HG03025 (cell line): ENCODE measurements around the gene TMEM218.

Experiments used
- ATAC-seq: cut with Tn5 transposase; IDR thresholded peaks from one replicate; pipeline ENCODE4 v1.9.1; 2021; ENCODE audit warnings: mild to moderate bottlenecking, moderate library complexity; ENCODE audit not compliant: unreplicated experiment, low FRiP score

TMEM218 gene

DNA sequence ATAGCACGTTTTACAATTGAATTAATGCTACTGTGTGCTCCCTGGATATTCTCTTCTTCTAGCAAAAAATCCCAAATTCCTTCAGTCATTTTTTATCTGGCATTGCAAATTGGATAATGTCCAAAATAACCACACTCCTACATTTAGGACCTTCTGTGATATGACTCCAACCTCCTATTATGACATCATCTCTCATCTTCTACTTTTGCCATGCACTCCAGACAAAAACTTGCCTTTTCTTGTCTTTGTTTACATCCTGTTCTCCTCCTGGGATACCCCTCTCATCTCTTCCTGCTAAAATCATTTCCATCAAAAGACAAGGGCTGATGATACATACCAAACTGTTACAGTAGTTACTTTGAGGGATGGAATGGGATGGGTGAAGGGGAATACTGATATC, 20.6 kb upstream of the TMEM218 start:
- no peak for ATAC-seq

DNA sequence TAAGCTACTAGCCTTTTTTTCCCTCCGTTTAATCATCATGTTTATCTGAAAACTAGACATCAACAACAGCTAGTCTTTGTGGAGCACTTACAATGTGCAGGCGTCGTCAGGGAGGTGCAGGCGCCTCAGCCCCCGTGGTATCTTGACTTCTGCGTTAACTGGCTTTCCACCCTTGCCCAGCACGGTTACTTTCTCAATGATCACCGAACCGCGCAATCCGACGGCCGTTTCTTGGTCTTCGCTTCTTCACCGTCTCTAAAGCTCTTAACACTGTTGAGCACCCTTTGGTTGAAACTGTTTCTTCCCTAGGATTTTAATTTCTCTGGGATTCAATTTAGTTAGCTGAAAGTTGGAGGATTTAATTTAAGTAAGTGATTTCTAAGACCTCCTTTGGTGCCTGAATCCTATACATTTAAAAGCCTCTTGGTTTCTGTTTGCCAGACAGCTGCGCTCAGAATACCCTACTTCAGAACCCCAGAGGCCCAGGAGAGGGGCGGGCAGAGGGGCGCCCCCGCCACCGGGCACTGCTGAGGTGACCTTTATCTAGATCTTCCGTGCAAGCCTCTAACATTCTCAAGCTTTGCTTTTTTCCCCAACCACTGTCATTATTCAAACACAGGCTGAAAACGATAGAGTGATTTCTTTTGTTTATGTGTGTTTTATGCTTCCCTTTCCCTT, 18.0 kb upstream of the TMEM218 start:
- ATAC-seq: no peak

DNA sequence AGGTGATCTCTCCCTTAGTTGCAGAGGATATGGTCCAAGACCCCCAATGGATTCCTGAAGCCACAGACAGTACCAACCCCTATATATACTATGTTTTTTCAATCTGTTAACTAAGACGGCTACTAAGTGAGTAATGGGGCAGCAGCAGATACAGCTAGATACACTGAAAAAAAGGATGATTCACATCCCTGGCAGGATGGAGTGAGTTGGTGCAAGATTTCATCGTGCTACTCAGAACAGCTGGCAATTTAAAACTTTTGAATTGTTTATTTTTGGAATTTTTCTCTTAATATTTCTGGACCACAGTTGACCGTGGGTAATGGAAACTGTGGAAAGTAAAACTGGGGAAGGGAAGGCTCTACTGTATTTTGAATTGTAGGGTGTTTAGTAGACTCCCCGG, 17.0 kb upstream of the TMEM218 start:
- no peak for ATAC-seq

DNA sequence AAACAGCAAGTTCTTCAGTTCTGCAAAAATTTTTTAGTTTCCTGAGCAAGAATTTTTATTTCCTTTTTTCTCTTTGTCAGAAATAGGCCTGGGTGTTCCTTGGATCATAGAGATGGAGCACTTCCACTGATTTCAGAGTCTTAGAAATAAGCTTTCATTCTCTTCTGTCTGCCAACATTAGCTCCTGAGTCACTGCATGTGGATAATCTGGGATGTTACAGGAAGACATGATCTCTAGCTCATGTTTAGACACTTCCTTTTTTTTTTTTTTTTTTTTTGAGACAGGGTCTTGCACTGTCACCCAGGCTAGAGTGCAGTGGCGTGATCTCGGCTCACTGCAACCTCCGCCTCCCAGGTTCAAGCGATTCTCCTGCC, 13.2 kb upstream of the TMEM218 start:
- no peak for ATAC-seq

DNA sequence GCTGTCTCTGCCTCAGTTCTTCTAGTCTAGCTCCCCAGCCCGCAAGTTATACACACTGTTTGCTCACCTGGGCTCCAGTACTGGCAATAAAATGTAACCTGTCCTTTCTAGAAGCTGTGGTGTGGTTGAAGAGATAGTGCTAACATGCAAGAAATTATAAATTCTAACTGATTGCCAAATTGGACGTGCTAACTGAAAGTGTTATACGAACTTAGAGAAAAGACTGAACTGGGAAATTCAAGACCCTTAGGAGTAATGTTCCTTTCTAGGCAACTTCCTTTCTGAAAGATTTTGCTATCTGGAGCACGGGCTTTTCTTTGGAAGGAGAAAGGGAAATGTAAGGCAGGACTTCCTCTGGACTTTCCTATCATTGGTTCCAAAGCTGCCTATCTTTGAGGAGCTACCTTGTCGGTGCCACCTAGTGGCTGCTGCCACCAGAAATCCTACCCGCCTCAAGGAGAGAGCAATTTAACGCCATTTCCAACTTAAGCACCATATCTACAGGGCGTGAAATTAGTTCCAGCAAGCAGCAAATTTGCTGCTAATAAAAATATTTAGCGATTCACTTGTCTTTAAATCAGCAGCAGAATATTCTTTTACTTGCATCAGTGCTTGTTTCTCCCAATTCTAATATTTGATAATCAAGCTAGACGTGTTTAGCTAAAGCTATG, 12.7 kb upstream of the TMEM218 start:
- ATAC-seq: peak; percentile 72

DNA sequence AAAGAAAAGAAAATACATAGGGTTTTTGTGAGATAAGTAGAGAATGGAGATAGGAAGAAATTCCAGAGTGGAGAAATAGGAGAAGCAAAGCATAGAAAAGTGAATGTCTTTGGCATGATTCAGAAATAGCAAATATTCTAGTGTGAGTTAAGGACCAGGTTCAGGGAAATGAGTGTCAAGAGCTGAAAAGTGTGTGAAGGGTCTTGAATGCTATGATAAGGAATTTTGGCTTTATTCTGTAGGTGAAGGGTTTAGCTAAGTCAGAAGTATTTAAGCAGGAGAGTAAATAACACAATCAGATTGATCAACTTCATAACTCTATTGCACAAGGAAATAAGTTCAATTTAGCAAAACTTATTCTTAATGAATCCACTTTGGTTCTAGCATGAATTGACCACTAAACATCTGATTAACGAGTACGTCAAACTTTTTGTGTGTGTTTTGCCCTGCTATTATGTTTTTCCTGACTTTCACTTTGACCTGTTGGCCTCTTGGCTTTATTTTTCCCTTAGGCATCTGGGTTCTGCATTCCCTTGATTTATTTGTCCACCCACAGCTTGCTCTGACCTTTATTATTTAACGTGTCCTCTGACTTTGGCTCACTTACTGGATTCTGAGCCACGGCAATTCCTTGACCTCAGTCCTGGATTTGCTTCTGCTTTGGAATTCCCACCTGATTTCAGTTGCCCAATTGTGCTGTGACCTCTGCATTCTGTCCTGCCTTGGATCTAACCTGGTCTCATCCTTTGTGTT, 11.9 kb upstream of the TMEM218 start:
- ATAC-seq: no peak

DNA sequence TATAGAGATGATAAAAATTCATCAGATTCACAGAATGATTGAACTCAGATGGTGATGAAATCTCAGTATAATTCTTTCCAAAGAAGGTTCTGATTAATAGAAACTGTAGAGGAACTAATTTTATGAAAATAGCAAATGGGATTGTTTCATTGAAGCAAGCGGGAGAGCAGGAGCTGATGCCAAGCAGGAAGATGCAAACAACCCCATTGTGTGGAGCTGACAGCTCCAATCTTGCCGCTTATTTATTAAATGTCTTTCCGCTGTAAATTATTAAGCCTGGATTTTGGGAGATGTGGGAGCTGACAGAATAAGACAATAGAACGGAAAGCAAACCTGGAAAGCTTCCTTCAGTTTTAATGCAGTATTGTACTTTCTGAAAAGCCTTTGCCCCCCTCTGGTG, 6.0 kb upstream of the TMEM218 start:
- no peak for ATAC-seq

DNA sequence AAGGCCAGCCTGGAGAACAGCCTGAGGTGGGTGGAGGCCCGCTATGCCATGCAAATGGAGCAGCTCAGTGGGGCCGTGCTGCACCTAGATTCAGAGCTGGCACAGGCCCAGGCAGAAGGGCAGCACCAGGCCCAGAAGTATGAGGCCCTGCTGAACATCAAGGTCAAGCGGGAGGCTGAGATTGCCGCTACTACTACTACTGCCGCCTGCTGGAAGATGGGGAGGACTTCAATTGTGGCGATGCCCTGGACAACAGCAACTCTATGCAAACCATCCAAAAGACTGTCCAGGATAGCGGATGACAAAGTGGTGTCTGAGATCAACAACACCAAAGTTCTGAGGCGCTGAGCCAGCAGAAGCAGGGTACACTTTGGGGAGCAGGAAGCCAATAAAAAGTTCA, 3.1 kb upstream of the TMEM218 start:
- no peak for ATAC-seq

DNA sequence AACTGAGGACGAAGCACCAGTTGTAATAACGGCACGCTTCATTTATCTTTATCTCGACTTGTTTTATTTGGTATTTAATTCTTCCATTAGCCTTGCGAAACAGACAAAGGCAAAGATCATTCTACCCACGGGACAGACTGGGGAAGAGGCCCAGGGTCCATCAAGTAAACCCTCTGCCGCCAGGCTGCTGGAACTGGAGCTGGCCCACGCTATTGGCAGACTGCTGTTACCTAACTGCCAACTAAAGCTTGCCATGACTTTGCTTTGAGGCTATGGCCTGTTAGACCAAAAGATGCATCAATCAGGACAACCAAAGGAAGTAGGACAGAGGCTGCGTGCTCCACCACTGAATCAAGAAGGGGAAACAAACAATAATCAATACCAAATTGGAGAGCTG, 780 bp upstream of the TMEM218 start:
- ATAC-seq: no peak

DNA sequence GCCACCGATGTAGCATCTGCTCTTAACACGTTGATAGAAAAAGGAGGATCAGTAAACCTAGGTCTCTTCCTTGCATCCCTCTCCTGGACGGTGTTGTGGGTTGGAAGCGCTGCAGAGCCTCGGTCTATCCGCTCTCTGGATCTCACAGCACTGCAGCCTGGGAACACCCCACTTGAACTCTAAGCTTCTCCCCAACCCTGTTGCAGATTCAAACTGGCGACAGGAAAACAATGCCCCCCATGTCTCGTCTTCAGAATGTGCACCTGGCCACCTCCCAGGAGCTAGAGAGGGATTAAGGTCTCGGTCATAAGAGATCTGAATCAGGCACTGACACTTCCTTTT, 454 bp downstream of the TMEM218 start:
- ATAC-seq: no peak

DNA sequence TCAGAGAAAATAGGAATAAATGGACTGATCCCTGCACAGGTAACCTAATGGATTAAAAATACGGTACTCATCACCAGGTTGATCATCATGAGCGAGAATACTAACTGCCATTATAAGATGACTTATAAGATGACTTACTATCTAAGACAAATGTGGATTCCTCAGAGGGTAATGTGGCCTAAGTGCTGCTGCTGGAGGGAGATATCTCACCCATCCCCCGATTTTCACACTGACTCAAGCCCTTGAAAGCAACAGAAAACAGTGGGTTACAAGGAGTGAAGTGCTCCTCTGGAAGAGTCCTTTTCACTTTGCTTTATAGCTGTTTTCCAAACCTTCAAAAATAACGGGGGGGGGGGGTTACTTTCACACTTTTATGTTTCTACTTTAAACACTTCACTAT, 920 bp downstream of the TMEM218 start:
- ATAC-seq: no peak

DNA sequence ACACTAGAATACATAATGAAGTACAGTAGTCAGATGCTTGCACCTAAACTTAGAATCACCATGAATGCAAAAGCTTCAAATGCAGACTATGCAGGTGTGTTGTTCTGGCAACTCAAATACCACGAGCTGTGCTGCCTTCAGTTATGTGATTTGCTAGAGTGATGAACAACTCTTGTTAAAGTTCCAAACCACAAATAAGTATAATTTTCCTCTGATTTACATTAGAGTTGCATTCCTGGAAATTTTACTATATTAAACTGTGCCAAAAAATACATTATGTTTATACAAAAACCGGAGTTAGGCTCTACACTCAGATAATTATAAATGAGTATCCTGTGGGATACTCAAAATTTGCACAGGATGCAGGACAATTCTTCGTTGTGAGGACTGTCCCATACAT, 3.0 kb downstream of the TMEM218 start:
- no peak for ATAC-seq

DNA sequence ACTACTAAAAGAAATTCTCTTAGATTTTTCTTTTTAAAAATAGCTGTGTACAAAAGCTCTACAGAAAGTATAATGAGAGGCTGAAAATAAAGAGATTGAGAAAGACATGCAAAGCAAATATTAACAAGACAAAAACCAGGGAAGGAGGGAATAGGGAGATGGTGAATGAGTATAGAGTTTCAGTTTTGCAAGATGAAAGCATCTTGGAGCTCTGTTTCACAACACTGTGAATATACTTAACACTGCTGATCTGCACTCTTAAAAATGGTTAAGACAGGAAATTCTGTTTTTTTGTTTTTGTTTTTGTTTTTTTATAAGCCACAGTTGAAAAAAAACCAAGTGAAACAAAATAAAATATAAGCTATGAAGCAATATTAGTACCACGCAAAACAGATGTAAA, 5.5 kb downstream of the TMEM218 start:
- ATAC-seq: no peak

DNA sequence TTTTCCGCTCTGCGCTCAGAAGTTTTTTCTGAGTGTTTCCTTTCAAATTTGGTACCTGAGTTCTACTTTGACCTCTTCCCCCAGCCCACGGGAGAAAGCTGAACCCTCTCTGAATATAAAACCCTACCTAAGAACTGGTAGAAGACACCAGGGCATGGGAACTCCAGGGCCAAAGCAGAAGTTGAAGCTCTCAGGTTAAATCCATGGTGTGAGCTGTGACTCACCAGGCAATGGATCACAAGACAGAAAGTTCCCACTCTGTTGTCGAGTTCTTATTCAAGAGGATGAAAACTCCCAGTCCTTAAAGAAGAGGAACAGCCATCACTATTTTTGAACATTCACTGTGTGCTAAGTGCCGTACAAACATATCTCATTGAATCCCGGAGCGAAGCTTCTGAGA, 8.9 kb downstream of the TMEM218 start:
- ATAC-seq: no peak

DNA sequence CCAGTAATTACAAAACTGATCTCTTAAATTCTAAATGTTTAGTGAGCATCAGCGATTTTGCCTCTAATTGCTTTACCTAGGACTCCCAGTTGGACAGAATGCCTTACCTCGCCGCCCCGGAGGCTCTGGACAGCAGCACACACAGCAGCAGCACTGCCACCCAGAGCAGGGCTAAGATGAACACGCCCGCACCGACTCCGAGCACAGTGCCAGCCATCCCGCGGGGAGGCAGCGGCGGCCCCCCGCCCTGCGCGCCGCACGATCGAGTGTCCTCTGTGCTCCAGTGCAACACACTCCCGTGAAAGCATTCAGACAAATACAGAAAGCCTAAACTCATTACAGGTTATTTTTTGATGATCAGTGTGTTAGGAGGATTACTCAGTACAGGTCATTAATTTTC, 9.4 kb downstream of the TMEM218 start:
- ATAC-seq: no peak

DNA sequence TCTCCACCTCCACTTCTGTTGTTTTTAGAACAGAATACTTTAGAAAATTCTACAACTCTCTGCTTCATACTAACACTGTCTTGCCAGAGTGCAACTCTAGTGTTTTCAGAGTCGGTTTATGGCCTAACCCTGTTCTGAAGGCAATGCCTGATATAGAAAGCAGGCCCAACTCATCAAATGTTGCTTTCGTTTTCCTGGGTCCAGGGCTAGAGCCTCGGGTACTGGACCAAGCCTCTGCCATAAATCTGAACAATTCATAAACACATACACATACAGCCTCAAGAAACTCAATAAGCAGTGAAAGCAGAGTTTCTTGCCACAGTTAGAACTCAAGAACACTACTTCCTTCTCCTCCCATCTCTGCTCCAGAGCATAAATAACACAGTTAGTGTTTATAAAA, 9.8 kb downstream of the TMEM218 start:
- no peak for ATAC-seq

DNA sequence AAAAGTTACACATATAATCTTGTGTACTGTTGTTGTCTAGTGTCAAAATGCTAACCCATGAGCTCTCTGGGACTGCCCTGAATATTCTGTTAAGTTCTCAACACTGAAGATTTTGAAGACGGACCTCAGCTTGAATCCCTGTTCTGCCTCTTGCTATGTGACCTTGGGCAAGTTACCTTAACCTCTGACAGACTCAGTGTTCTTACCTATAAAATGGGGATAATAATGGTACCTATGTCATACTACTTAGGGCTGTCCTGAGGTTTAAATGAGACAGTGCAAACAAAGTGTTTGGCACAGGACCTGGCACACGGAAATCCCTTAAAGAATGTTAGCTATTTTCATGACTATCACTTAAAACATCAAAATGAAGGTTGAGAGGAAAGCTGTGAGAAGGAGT, 11.3 kb downstream of the TMEM218 start:
- ATAC-seq: no peak

DNA sequence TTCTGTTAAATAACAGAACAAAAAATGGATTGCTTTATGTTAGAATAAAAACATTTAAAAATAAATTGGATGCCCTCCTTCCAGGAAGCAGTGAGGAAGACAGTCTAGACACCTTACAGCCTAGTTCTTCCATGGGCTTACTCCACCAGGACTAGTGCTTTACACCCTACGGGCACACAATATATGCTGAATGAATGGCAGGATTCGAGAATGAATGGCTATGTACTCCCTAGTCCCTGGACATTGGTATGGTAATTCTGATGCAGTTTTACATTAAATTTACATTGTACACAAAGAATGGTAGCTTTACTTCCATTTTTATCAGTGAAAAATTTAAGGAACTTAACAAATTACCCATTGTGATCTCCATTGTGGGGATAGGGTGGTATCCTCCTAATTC, 16.7 kb downstream of the TMEM218 start:
- no peak for ATAC-seq

DNA sequence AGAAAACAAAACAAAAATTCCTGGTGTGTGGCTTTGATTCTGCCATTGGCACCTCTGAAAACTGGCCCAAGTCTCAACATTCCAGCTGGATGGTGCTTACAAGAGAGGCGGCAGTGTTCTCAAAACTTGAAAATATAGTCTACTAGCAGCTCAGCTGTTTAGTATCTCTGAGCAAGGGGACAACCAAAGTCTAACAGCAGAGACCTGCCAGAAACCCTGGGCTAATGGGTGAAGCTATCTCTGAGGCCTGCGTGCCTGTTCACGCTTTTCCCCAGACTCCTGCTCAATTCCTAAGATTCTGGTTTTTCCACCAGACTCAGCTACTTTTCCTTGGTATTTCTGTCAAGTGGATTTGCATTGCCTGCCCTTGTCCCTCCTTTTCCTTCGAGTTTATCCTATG, 17.9 kb downstream of the TMEM218 start:
- ATAC-seq: no peak

DNA sequence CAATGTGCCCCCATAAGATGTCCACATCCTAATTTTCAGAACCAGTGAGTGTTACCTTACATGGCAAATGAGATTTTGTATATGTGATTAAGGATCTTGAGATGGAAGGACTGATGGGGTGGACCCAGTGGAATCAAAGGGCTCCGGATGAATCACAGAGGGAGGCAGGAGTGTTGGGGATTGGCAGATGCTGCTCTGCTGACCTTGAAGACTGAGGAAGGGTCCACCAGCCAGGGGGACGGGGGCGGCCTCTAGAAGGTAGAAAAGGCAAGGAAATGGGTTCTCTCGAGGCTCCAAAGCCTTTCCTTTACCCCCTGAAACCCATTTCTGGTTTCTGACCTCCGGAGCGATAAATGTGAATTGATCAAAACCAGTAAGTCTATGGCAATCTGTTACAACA, 18.8 kb downstream of the TMEM218 start:
- ATAC-seq: no peak

DNA sequence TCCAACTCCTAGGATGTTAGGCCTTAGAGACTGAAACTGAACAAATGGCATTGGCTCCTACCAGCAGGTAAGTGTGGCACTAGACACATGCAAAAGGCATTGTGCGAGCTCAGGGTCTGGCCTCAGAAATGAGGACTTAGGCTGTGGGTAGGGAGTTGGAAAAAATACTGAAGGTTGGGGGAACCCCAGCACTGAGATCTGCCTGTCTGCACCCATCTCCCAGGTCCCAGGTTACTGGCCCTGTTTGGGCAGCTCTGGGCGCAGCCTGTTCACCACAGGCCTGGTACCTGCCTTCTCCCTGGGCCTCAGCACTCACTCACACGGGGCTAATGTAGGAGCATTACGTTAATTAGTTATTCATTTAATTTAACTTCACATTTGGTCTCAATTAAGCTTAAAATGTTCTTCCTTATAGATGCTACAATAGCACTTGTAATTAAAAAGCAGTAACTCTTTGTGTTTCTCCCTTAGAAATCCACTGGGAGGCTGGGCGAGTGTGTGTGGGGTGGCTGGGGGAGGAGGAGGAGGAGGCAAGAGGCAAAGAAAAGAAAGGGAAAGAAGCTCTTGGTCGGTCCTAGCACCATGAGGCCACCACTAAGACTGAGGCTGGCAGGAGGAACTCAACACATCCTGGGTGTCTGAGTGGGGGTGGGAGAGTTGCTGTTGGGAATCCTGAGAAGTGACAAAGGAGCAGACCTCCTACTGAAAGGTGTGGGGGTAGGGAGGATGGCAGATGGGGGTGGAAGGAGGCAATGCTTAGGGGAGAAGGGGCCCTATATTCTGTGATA, 19.4 kb downstream of the TMEM218 start:
- ATAC-seq: no peak
